Measurements from ENCODE around the gene ERGIC2. TPM values are rescaled to one million over a fixed set of nuclear protein-coding genes. Genes with fewer than 3 reads are reported as not detected.

The ERGIC2 gene
- total and polyA plus RNA-seq, 10 of the 15 experiments (the other 5 are each of a cell fraction or from before 2014, with no cell fraction given): 26.1 to 181 (median 83.9) TPM

- no peak for TF ChIP-seq ZBTB40 (IDR thresholded peaks at IDR 0.05; ENCODE audit: borderline replicate concordance)
- TF ChIP-seq RB1 (IDR thresholded peaks at IDR 0.05; ENCODE audit: borderline replicate concordance): no peak
- no peak for TF ChIP-seq MXI1 (IDR thresholded peaks at IDR 0.05; ENCODE audit: low read depth, low read length)
- no peak for TF ChIP-seq PAX5 (IDR thresholded peaks at IDR 0.05; ENCODE audit: borderline replicate concordance, low read depth, low read length)
- TF ChIP-seq ZBED1 (IDR thresholded peaks at IDR 0.05; ENCODE audit: borderline replicate concordance): no peak
Measured at GRCh38 chr12:29382251-29382650, 1.3 kb upstream of the ERGIC2 start (continued).

- BruUV-seq (replicated peaks): no TSS peak
- ATAC-seq (no peak), DNase-seq (ENCODE audit: low read depth, low spot score) (no peak), FAIRE-seq (no peak)
- H3K4me3 ChIP-seq: no peak overlapping the region
- H3K9ac ChIP-seq (ENCODE audit: control insufficient read depth, insufficient read depth, low read length): no peak overlapping the region
- intact Hi-C loops (cut with micrococcal nuclease; ENCODE audit: unreplicated experiment) (no loop called here), in situ Hi-C loops (cut with MboI) (no loop called here)
- no peaks in the 10 kb centered on the region for H4K20me1 ChIP-seq (ENCODE audit: control insufficient read depth, insufficient read depth)
- SMC1A ChIA-PET (ENCODE audit: uncharacterized antibody, unreplicated experiment): interaction anchor here (0.9 to 2.0 kb wide), 8 partner anchors 10 to 303 kb away, joined by 3 to 5 read pairs (median 3); no protein-coding TSS in a partner anchor
- RAD21 ChIA-PET (ENCODE audit: unreplicated experiment): interaction anchor here (1.1 kb wide), 1 partner anchor 22 kb away, joined by 3 read pairs; no protein-coding TSS in a partner anchor
- H3K4me2 ChIP-seq (ENCODE audit: control insufficient read depth, insufficient read depth): peak overlapping the region; percentile 14; the same call in 1 of the 2 replicates
- no peaks in the 10 kb centered on the region for H3K27me3 ChIP-seq (replicated peaks in 1 of 2; ENCODE audit: control insufficient read depth in 2 of 2, insufficient read depth in 2 of 2, low read length in 1 of 2)
- WGBS (ENCODE audit: insufficient coverage, insufficient replicate concordance, low lambda C conversion rate, missing lambda C conversion rate): 93% methylated on average over 2 of the region's 2 CpGs
- TF ChIP-seq CHD1 (IDR thresholded peaks at IDR 0.05; ENCODE audit: low read depth, low read length): no peak
- peak; percentile 61; the same call in 1 of the 3 replicates for TF ChIP-seq POU2F2 (IDR thresholded peaks at IDR 0.05; ENCODE audit: borderline replicate concordance, low read depth, low read length)
- no peak for TF ChIP-seq REST (IDR thresholded peaks at IDR 0.05; ENCODE audit: low read depth, low read length)
- TF ChIP-seq NFIC (IDR thresholded peaks at IDR 0.05; ENCODE audit: low read depth, low read length): 0 out of 2 replicates have a peak, but pooled peaks have one; percentile 18
- TF ChIP-seq SPI1 (IDR thresholded peaks at IDR 0.05; ENCODE audit: borderline replicate concordance, insufficient read depth, low read depth, low read length): peak; percentile 70
- peak; percentile 67 for TF ChIP-seq RUNX3 (IDR thresholded peaks at IDR 0.05; ENCODE audit: low read length)
- no peak overlapping the region for H2AFZ ChIP-seq (ENCODE audit: control insufficient read depth, low read depth, low read length)
- 0 out of 4 replicates have a peak, but pooled peaks cover 0 to 3% of the 10 kb centered on the region in 2 experiments for H3K36me3 ChIP-seq (ENCODE audit: control insufficient read depth in 2 of 2, insufficient read depth in 2 of 2, low read length in 1 of 2)
- H3K9me3 ChIP-seq (replicated peaks; ENCODE audit: control insufficient read depth, insufficient read depth, low read length): no peaks in the 10 kb centered on the region; the same call in 1 of the 3 replicates
- CTCF ChIA-PET: interaction anchor here (0.6 to 0.8 kb wide), 2 partner anchors 45 to 79 kb away, joined by 3 to 4 read pairs; no protein-coding TSS in a partner anchor
- POLR2A ChIA-PET: interaction anchor here (1.3 kb wide), 1 partner anchor 13 kb away, joined by 7 read pairs; no protein-coding TSS in a partner anchor
- peaks cover 3% of the 10 kb centered on the region; the same call in 1 of the 2 replicates for H3K4me1 ChIP-seq (ENCODE audit: control insufficient read depth, insufficient read depth, low read length)
- no peak overlapping the region for H3K27ac ChIP-seq (ENCODE audit: control insufficient read depth, insufficient read depth)
- H3K79me2 ChIP-seq (ENCODE audit: control insufficient read depth, insufficient read depth, low read length): peaks cover 59% of the 10 kb centered on the region
Measured at GRCh38 chr12:29376118-29376517, 4.9 kb downstream of the ERGIC2 start.

All from GM12878 (cell line).